Body of pancreas (tissue), 4 donors: ENCODE data around the gene ZNF287.

Experiments used
- POLR2A ChIP-seq, 3 donors: fragments of 450-650 bp; IDR thresholded peaks; one replicate each; pipeline ENCODE4 v1.6.1; 2016; ENCODE audit warnings: antibody characterized with exemption in 3 of 3, mild to moderate bottlenecking in 2 of 3
- TF ChIP-seq, protein P1 (sequence below), 7 experiments: fragments of 450-650 bp in 4 of 7; fragments of 200-600 bp in 3 of 7; sonication (generic) in 3 of 7; IDR thresholded peaks; one replicate each; pipeline ENCODE4 v1.5.1; 2016 to 2019; ENCODE audit warnings: antibody characterized with exemption in 7 of 7

DNA sequence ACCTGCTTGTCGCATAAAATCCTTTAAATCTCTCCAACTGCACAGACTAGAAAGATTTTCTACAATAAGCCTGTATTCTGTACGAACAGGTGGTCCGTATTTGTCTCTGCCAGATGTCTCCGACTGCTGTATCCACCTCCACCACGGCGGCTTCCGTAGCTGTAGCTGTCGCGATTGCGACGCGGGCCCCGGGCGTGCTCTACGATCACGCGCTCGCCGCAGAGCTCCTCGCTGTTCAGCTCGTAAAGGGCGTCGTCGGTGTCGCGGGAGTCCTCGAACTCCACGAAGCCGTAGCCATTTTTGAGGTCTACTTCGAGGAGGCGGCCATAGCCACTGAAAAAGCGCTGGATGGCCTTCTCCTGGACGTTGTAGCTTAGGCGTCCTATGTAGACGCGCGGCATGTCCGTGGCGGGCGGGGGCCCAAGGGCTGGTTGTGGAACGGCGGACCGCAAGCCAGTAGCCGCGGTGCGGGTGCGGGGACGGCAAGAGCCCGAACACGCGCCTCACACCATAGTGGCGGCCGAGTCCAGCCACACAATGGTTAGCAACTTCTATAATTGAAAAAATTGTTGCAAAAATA is 48.6 kb upstream of the ZNF287 start:
- TF ChIP-seq POLR2A (IDR thresholded peaks at IDR 0.05) = no peak
- TF ChIP-seq, protein P1, sequence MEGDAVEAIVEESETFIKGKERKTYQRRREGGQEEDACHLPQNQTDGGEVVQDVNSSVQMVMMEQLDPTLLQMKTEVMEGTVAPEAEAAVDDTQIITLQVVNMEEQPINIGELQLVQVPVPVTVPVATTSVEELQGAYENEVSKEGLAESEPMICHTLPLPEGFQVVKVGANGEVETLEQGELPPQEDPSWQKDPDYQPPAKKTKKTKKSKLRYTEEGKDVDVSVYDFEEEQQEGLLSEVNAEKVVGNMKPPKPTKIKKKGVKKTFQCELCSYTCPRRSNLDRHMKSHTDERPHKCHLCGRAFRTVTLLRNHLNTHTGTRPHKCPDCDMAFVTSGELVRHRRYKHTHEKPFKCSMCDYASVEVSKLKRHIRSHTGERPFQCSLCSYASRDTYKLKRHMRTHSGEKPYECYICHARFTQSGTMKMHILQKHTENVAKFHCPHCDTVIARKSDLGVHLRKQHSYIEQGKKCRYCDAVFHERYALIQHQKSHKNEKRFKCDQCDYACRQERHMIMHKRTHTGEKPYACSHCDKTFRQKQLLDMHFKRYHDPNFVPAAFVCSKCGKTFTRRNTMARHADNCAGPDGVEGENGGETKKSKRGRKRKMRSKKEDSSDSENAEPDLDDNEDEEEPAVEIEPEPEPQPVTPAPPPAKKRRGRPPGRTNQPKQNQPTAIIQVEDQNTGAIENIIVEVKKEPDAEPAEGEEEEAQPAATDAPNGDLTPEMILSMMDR (IDR thresholded peaks at IDR 0.05) = no peak
